ENCODE results near the gene COPRS. TPM values are rescaled to one million over a fixed set of nuclear protein-coding genes. Genes with fewer than 3 reads are reported as not detected.
A peak's percentile ranks its signal among the peaks of the same experiment; 100 is the strongest.

Gene COPRS
- total RNA-seq, 2 donors from 2014 or later: 72.2 to 83.8 TPM

DNA sequence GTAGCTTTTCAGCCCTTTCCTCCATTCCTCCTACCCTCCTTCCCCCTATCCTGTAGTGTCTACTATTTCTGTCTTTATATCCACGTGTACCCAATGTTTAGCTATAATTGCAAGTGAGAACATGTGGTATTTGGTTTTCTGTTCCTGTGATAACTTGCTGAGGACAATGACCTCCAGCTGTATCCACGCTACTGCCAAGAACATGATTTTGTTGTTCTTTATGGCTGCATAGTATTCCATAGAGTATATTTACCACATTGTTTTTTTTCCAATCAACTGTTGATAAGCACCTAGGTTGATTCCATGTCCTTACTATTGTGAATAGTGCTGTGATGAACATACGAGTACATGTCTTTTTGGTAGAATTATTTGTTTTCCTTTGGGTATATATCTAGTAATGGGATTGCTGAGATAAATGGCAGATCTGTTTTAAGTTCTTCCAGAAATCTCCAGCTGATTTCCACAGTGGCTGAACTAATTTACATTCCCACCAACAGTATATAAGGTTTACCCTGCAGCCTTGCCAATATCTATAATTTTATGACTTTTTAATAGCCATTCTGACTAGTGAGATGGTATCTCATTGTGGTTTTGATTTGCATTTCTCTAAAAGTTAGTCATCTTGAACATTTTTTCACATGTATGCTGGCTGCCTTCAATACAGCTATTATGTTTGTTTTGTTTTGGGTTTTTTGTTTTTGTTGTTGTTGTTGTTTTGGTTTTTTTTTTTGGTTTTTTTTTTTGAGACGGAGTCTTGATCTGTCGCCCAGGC, 10.9 kb upstream of the COPRS start:
- intact Hi-C loops (cut with DNase I): no loop called here
- H3K36me3 ChIP-seq (replicated peaks in 1 of 2; ENCODE audit: insufficient read depth in 1 of 2, low read depth in 2 of 2): peaks cover 9 to 28% of the 10 kb centered on the region in 2 donors
- 91 to 94% methylated on average over 5 of the region's 5 CpGs for WGBS, 2 donors
- H3K9me3 ChIP-seq: peaks cover 0 to 3% (median 0%) of the 10 kb centered on the region in 3 donors
- no peak overlapping the region for H3K27ac ChIP-seq
- no peak for ATAC-seq
- H3K4me1 ChIP-seq: no peaks in the 10 kb centered on the region
- DNase-seq: no peak
- H3K4me3 ChIP-seq: no peak overlapping the region
- H3K27me3 ChIP-seq: no peaks in the 10 kb centered on the region
- TF ChIP-seq, protein P1, sequence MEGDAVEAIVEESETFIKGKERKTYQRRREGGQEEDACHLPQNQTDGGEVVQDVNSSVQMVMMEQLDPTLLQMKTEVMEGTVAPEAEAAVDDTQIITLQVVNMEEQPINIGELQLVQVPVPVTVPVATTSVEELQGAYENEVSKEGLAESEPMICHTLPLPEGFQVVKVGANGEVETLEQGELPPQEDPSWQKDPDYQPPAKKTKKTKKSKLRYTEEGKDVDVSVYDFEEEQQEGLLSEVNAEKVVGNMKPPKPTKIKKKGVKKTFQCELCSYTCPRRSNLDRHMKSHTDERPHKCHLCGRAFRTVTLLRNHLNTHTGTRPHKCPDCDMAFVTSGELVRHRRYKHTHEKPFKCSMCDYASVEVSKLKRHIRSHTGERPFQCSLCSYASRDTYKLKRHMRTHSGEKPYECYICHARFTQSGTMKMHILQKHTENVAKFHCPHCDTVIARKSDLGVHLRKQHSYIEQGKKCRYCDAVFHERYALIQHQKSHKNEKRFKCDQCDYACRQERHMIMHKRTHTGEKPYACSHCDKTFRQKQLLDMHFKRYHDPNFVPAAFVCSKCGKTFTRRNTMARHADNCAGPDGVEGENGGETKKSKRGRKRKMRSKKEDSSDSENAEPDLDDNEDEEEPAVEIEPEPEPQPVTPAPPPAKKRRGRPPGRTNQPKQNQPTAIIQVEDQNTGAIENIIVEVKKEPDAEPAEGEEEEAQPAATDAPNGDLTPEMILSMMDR (IDR thresholded peaks at IDR 0.05): no peak
- no peak for TF ChIP-seq POLR2A (IDR thresholded peaks at IDR 0.05)

DNA sequence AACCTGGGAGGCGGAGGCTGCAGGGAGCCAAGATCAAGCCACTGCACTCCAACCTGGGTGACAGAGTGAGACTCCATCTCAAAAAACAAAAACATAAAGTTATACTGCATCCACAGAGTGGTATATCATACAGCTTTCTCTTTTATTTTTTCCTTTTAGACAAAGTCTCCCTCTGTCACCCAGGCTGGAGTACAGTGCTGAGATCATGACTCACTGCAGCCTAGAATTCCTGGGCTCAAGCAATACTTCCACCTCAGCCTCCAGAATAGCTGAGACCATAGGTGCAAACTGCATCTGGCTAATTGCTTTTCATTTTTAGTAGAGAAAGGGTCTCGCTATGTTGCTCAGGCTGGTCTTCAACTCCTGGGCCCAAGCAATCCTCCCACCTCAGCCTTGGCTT, 10.0 kb upstream of the COPRS start:
- intact Hi-C loops (cut with DNase I): no loop called here

DNA sequence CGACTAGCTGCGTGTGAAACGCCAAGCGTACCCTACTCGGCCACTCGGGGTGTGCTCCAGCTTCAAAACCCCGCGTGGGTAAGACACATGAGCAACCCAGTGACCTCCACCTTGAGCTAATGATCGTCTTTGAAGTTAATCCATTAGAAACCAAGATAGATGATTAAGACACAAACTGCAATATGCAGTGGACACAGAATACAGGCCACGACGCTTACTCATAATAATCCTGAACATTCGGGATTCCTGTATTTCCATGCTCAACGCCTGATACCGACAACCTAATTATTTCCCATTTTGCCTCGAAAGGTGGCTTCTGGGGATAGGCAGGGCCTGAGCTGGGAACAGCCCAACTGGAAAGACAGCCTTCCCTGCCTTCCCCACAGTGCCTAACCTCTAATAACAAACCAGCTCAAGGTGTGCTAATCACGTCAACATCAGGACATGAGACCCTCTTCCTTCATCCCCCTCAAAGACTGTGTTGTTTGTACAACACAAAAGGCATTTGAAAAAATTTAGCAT, 504 bp upstream of the COPRS start:
- no peak for DNase-seq
- ATAC-seq: no peak
- WGBS, 2 donors: 15 to 26% methylated on average over 8 to 16 of the region's 16 CpGs
- H3K27me3 ChIP-seq: no peaks in the 10 kb centered on the region
- peak overlapping the region in 1 of 4 donors; percentile 55 for H3K27ac ChIP-seq
- intact Hi-C loops (cut with DNase I): no loop called here
- H3K4me3 ChIP-seq: no peak overlapping the region
- peaks cover 20% of the 10 kb centered on the region for H3K4me1 ChIP-seq
- no peaks in the 10 kb centered on the region for H3K9me3 ChIP-seq
- peaks cover 0 to 9% of the 10 kb centered on the region in 2 donors for H3K36me3 ChIP-seq (replicated peaks in 1 of 2; ENCODE audit: insufficient read depth in 1 of 2, low read depth in 2 of 2)
- TF ChIP-seq POLR2A (IDR thresholded peaks at IDR 0.05): no peak
- TF ChIP-seq, protein P1 (IDR thresholded peaks at IDR 0.05): no peak

More for the DNA sequence above, 10.0 kb upstream of the COPRS start:
- no peak for DNase-seq
- Histone ChIP-seq H3K27ac (no peak overlapping the region), H3K4me1 (no peaks in the 10 kb centered on the region), H3K4me3 (no peak overlapping the region), H3K27me3 (no peaks in the 10 kb centered on the region), H3K9me3 (peaks cover 0 to 3% (median 0%) of the 10 kb centered on the region in 3 donors), H3K36me3 (replicated peaks in 1 of 2; ENCODE audit: insufficient read depth in 1 of 2, low read depth in 2 of 2) (peaks cover 7 to 27% of the 10 kb centered on the region in 2 donors)
- no peak for TF ChIP-seq POLR2A (IDR thresholded peaks at IDR 0.05)
- TF ChIP-seq, protein P1 (IDR thresholded peaks at IDR 0.05): no peak
- 91 to 97% methylated on average over 2 of the region's 2 CpGs for WGBS, 2 donors
- no peak for ATAC-seq

DNA sequence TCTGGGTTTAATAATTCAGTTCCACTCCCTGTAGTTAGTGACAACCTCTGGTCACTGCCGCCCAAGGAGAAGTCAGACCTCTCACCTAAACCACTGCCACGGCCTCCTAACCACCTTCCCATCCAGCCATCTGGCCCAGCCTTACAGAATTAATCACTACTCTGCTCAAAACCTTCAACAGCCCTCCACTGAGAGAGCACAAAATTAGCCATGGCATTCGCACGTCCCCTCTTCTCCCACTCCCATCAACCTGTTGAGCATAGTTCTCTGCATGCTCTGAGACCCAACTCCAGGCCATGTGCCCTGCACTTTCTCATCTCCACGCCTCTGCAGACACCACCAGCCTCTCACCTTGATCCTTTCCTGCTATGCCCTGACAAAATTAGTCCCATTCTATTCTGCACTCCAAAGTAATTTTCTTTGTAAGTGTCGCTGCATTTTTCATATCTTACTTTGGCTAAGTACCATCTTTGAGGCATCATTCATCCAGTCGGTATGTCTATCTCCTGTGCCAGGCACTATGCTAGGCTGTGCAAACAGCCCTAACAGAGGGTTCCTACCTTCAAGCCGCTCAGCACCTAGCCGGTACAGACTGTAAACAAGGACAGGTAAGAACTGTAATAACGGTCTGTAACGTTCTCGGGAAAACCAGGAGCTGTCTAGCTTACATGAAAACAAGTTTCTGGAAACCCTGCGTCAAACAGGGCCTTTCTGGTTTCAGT, 963 bp downstream of the COPRS start:
- Histone ChIP-seq H3K4me3 (peak overlapping the region in 1 of 2 donors; percentile 38), H3K36me3 (replicated peaks in 1 of 2; ENCODE audit: insufficient read depth in 1 of 2, low read depth in 2 of 2) (peaks cover 0 to 8% of the 10 kb centered on the region in 2 donors), H3K27me3 (no peaks in the 10 kb centered on the region), H3K27ac (peak overlapping the region; percentile 76 to 89 (median 85)), H3K9me3 (no peaks in the 10 kb centered on the region), H3K4me1 (peaks cover 20% of the 10 kb centered on the region)
- no peak for TF ChIP-seq POLR2A (IDR thresholded peaks at IDR 0.05)
- TF ChIP-seq, protein P1 (IDR thresholded peaks at IDR 0.05): no peak
- ATAC-seq (peak; percentile 12), DNase-seq (no peak)
- whole genome bisulfite sequencing, 2 donors: 20% methylated on average over 13 of the region's 13 CpGs
- intact Hi-C loops (cut with DNase I): no loop called here

All from body of pancreas (tissue), 4 donors.